BJ (cell line): Measurements from ENCODE around the gene RGR. TPM values are rescaled to one million over a fixed set of nuclear protein-coding genes. Genes with fewer than 3 reads are reported as not detected.
"Not testable (repeated sequence)": the region's sequence is repeated elsewhere in the genome, so short reads cannot be mapped to it uniquely, and the experiment has no call there.

ENCODE experiments used
- CTCF ChIA-PET: fragments of 350-600 bp; formaldehyde crosslinking; extraction: SDS; loops from one replicate; lab custom pipeline; 2021; ENCODE audit warnings: antibody characterized with exemption, inconsistent platforms; lab: Yijun Ruan, JAX
- POLR2A ChIA-PET: fragments of 300-600 bp; sonication (Branson Sonifier 250); formaldehyde crosslinking; extraction: SDS; loops from one replicate; lab custom pipeline; 2021; ENCODE audit warnings: antibody characterized with exemption; lab: Charles Lee
- DNase-seq: peaks from one replicate; pipeline ENCODE4 v3.0.0-alpha.2; 2011; ENCODE audit warnings: low read depth
- H3K27me3 ChIP-seq: 2 replicates; pipeline ENCODE4 v1.6.0; 2011; ENCODE audit warnings: low read length; ENCODE audit not compliant: control insufficient read depth, insufficient read depth
- H3K36me3 ChIP-seq: 2 replicates; pipeline ENCODE4 v1.5.1; 2011; ENCODE audit warnings: low read length; ENCODE audit not compliant: control insufficient read depth, insufficient read depth
- H3K4me3 ChIP-seq: 2 replicates; pipeline ENCODE4 v1.5.1; 2011; ENCODE audit warnings: low read depth, mild to moderate bottlenecking, control low read depth, low read length
- polyA plus RNA-seq: library from polyadenylated mRNA; depleted of rRNA; stranded (reverse); fragments of >200 nt; gene quantifications from 2 replicates; pipeline ENCODE4 v1.2.3, GENCODE V29; 2011
- TF ChIP-seq, protein P1 (sequence below): IDR thresholded peaks from 2 replicates; pipeline ENCODE4 v1.5.1; 2011; ENCODE audit warnings: low read depth, mild to moderate bottlenecking, control low read depth, inconsistent platforms, low read length, moderate library complexity; ENCODE audit not compliant: insufficient read depth

Gene RGR
- polyA plus RNA-seq, 1 experiment, result not detected

DNA sequence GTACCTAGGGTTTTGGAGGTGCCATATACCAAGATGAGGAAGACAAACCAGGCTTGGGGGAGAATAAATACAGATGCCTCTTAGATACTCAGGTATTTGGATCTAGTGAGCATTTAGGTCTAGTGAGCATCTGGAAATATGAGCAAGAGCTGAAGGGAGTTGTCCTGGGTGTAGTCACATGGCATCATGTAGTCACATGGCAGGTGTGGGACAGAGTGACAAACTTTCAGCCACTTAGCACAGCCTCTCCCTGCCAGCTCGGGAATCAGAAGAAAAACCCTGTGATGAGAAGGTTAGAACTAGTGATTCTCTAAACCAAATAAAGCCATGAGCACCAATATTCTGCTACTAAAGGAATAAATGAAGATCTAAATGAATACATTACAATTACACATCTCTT lies 24.3 kb downstream of the RGR start:
- POLR2A ChIA-PET, result no interaction called here
- Histone ChIP-seq H3K27me3 (no peaks in the 10 kb centered on the region; the same call in 1 of the 2 replicates), H3K36me3 (no peaks in the 10 kb centered on the region), H3K4me3 (no peak overlapping the region)
- CTCF ChIA-PET, result interaction anchor here (1.4 to 11.6 kb wide), 2 partner anchors 12 to 268 kb away, joined by 3 to 221 read pairs; no protein-coding TSS in a partner anchor
- no peak for DNase-seq
- TF ChIP-seq, protein P1, sequence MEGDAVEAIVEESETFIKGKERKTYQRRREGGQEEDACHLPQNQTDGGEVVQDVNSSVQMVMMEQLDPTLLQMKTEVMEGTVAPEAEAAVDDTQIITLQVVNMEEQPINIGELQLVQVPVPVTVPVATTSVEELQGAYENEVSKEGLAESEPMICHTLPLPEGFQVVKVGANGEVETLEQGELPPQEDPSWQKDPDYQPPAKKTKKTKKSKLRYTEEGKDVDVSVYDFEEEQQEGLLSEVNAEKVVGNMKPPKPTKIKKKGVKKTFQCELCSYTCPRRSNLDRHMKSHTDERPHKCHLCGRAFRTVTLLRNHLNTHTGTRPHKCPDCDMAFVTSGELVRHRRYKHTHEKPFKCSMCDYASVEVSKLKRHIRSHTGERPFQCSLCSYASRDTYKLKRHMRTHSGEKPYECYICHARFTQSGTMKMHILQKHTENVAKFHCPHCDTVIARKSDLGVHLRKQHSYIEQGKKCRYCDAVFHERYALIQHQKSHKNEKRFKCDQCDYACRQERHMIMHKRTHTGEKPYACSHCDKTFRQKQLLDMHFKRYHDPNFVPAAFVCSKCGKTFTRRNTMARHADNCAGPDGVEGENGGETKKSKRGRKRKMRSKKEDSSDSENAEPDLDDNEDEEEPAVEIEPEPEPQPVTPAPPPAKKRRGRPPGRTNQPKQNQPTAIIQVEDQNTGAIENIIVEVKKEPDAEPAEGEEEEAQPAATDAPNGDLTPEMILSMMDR, result no peak

DNA sequence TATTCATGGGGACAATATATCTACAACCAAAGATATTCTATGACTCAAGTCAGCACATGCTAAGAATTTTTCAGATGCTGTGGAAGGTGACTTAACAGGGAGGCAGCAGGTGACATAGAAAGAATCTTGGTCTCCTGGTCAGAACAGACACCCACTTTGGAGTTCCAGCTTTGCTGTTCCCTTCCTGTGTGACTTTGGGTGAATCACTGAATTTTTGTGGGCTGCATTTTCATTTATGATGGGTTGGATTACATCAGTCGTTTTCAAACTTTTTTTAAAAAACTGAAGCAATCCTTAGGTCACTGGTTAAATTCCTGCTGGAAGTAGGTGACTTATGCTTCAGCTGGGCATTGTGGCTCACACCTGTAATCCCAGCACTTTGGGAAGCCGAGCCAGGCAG lies 24.9 kb downstream of the RGR start:
- Histone ChIP-seq H3K36me3 (no peaks in the 10 kb centered on the region), H3K4me3 (no peak overlapping the region), H3K27me3 (no peaks in the 10 kb centered on the region; the same call in 1 of the 2 replicates)
- CTCF ChIA-PET, result interaction anchor here (1.4 to 11.6 kb wide), 2 partner anchors 13 to 268 kb away, joined by 3 to 221 read pairs; no protein-coding TSS in a partner anchor
- TF ChIP-seq, protein P1, result no peak
- DNase-seq, result peak; percentile 73
- POLR2A ChIA-PET, result no interaction called here

DNA sequence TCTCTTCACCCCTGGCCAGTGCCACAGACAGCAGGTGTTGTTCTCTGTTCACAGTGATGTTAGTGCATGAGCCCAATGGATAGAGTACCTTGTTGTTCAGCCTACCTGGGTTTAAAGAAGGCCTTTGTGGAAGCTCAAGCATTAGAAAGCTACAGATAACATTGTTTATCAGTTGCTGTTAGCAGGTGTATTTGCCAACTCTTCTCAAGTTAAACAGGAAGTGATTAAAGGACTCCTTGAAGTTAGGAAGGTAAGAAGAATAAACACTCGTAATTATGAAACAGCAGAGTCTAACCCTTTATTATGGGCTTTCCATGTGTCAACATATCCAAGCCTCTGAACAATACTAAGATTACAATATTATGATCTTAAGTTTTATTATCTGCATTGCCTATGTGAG lies 25.9 kb downstream of the RGR start:
- ChIA-PET POLR2A (no interaction called here), CTCF (interaction anchor here (0.5 to 11.6 kb wide), 2 partner anchors 88 to 267 kb away, joined by 3 to 221 read pairs; no protein-coding TSS in a partner anchor)
- Histone ChIP-seq H3K36me3 (no peaks in the 10 kb centered on the region), H3K4me3 (no peak overlapping the region), H3K27me3 (no peaks in the 10 kb centered on the region; the same call in 1 of the 2 replicates)
- DNase-seq, result no peak
- TF ChIP-seq, protein P1, result no peak

DNA sequence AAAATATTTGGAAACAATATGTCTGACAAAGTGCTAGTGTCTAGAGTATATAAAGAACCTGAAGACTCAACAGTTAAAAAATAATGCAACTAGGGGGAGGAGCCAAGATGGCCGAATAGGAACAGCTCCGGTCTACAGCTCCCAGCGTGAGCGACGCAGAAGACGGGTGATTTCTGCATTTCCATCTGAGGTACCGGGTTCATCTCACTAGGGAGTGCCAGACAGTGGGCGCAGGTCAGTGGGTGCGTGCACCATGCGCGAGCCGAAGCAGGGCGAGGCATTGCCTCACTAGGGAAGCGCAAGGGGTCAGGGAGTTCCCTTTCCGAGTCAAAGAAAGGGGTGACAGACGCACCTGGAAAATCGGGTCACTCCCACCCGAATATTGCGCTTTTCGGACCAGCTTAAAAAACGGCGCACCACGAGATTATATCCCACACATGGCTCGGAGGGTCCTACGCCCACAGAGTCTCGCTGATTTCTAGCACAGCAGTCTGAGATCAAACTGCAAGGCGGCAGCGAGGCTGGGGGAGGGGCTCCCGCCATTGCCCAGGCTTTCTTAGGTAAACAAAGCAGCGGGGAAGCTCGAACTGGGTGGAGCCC lies 35.1 kb downstream of the RGR start:
- H3K4me3 ChIP-seq, H3K36me3 ChIP-seq, DNase-seq, POLR2A ChIA-PET, CTCF ChIA-PET, H3K27me3 ChIP-seq: not testable (repeated sequence)

DNA sequence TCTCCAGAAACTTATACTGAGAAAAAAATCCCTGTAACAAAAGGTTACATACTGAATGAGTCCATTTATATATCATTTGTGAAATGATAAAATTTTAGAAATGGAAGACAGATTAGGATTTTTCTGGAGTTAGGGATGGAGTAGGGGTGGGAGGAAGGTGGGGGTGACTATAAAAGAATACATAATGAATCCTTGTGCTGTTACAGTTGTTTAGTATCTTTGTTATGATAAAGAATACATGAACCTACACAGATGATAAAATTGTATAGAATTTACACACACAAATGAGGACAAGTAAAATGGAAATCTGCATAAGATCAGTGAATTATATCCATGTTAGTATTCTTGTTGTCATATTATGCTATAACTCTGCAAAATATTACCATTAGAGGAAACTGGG lies 41.8 kb downstream of the RGR start:
- POLR2A ChIA-PET, result no interaction called here
- Histone ChIP-seq H3K27me3 (no peaks in the 10 kb centered on the region), H3K36me3 (no peaks in the 10 kb centered on the region), H3K4me3 (no peak overlapping the region)
- TF ChIP-seq, protein P1, result no peak
- CTCF ChIA-PET, result no interaction called here
- no peak for DNase-seq
